ENCODE results near the gene FGD5.
"Not testable (repeated sequence)": the region's sequence is repeated elsewhere in the genome, so short reads cannot be mapped to it uniquely, and the experiment has no call there.

FGD5 gene

DNA sequence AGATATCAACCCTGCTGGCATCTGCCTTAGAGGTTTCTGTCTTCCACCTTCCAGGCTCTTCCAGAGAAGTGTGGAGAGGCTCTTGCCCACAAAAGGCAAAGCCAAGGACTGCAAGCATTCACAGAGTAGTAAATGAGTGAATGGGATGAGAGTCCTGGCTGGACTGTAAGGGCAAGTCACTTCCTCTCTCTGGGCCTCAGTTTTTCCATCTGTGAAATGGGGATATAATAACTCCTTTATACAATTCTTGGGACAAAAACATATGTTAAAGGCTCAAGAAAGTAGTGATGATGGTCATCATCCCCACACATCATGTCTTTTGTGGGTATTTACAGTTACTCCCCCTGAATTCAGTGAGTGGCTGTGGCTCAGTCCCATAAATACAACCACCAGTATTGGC is 10.7 kb upstream of the FGD5 start:
- DNase-seq: no peak

DNA sequence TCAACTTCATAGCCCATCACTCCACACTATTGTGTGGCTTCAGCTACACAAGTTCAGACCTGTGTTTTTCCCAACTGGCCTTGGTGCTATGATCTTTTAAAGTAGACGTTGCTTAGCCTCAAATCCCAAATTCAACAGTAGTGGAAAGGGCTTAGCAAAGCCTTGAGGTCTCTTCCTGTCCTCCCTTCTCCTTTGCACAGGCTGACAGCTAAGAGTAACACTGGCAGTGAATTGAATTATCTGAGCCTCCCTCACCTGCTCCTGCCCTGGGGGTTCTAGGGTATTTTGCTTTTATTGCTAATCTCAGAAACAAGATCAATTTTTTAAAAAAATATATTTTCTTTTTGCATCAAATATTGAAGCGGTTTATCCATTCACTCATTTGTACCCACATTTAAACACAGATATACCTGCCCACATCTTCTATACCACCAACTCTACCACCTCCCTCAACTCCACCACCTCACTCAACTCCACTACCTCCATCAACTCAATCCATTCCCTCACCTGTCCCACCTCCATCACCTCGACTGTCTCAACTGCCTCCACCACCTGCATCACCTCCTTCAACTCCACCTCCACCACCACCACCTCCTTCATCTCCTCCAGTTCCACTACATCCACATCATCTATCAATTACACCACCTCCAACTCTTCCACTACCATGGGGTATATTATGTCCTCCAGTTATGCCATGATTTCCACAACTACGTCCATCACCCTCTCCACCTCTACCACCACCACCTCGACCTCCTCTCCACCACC is 10.1 kb upstream of the FGD5 start:
- DNase-seq: no peak

DNA sequence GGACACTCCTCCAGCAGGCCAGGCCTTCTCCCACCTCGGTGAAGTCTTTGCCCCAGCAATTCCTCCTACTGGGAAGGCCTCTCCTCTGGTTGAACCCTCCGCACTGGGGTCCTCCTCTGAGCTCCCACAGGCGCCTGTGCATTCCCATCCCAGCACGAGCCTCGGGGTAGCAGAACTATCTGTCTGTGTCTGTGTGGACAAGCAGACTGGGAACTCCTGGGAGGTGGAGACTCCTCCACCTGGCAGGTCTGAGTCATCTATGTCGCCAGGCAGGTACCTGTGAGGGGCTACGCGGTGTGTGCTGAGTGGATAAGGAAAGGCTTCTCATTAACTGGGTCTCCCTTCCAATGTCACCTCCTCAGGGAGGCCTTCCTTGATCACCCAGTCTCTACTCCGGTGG is 9.2 kb upstream of the FGD5 start:
- DNase-seq: not testable (repeated sequence)

DNA sequence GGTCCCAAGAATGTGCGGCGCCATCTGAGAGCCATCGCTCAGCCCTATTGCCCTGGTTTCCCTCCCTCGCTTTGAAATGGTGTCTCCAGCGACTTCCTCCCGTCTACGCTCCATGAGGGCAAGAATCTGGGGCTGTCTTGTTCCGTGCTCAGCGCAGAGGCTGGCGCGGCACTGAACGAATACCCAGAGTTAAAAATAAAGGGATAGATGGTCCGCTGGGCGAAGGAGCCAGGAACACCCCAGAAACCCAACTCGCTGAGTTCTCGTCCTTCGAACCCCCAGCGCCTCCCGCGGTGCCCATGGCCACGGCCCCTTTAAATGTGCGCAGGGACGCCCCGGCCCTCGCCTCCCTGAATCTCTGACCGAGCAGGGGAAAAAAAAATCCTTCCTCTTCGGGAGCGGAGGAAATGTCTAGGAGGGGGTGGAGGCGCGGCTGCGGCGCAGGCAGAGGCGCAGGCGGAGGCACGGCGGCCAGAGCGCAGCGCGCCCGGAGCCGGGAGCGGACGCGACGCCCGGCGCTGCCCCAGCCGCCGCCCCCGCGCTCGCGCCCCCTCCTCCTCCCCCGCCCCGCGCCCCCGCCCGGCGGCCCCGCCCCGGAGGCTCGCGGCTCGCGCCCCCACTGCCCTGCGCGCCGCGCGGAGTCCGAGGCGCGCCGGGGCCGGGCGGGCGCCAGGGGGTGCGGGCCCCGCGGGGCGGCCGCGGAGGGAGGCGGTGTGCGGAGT is 8.5 kb upstream of the FGD5 start:
- no peak for DNase-seq

DNA sequence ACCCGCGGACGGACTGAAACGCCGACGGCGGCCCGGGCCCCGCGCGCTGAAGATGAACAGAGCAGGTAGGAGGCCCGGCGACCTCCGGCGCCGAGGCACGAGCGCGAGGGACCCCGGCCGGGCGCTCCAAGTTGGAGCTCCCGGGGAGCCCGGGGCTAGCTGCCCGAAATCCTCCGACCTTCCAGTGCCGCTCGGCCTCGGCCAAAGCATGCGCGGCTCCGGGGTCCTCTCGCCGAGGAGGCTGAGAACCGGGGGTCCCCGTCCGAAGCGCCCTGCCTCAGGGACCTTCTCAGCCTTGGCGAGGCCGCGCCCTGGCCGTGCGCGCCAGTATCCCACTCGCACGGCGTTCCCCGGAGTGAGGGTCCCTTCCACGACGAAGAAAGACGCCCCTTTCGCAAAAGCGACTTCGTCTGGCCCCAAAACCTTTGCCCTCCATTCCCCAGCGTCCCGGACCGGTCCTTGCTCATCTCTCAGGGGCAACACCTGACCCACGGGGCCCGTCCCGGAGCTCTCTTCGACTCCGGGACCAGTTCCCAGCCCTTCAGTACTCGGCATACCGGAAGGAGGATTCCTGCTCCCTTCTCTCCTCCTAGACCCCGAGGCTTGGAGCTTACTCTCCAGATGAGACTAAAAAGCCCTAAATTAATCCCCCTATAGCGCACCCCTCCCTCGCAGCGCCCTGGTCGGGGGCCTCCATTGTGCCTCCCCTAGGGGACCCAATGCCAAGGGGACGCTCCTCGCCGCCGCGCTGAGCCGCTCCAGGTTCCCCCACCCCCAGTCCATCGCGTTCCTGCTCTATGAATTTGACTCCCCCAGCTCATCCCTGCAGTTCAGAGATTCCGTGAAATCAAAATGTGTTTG is 7.7 kb upstream of the FGD5 start:
- no peak for DNase-seq

DNA sequence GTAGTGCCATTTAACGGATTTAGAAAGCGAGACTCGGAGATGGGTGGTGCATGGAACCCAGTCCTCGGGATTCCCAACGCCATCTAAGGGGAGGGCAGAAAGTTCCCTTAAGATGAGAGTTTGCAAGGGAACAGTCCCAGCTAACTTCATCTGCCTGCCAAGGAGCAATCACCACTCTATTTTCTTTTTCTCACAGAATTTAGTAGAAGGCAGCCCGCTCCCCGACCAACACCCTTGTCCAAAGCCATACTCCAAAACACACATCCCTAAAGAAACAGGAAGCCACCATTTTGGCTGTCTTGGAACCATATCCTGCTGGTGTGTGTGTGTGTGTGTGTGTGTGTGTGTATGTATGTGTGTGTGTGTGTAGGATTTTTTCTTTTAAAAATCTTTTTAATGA is 7.1 kb upstream of the FGD5 start:
- no peak for DNase-seq

DNA sequence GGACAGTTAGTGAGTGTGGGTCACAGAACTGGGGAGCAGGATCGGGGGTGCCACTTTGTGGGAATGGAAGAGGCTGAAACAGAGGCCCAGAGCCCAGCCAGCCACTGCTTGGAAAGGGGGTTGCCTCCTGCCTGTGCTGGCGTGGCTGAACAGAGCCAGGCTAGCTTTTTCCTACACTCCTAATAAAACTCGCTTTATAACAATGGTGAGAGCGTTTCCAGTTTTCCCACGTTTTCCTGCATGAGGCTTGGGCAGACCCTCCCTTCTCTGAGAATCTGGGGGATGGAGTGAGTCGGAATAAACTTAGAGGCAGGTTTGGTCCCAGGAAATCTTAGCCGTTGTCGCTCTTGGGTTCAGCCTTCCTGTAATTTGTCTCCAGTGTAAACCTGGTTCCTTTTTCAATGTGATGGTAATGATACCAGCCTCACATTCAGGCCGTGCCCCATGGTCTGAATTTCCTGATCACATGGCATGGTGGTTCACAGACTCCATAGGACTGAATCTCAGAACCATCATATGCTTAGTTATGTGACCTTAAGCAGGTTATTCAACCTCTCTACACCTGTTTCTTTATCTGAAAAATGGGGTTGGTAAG is 6.5 kb upstream of the FGD5 start:
- no peak for DNase-seq

DNA sequence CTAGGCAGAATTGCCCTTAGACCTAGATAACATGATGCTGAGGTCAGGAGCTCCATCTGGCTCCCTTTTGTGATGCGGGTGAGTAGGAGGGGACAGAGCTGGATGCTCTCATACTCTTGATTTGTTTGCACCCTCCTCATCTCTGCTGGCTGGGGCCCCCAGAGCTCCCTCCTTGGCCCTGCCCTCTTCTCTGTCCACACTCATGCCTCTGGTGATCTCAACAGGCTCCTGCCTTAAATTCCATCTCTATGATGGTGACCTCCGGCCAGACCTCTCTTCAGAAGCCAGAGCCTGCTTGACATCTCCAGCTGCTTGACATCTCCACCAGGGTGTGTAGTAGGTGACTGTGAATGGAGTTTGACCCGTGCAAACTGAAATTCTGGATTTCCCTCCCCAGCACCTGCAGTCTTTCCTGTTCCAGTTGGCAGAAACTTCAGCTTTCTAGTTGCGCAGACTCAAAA is 4.3 kb upstream of the FGD5 start:
- no peak for DNase-seq

DNA sequence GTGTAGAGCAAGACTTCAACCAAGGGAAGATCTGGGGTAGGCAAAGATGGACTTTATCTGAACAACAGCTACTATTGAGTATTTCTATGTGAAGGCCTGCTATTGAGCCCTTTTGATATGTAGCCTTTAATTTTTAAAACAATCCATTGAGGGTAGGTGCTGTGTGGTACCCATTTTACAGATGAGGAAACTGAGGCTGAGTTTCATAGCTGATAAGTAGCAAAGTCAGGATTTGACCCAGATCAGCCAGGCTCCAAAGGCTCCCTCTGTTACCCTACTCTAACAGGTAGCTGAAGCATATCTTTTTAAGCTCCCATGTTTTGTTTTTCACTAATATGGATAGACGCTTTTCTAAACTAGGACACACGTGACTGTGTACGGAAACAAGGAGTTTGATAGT is 2.4 kb upstream of the FGD5 start:
- no peak for DNase-seq

DNA sequence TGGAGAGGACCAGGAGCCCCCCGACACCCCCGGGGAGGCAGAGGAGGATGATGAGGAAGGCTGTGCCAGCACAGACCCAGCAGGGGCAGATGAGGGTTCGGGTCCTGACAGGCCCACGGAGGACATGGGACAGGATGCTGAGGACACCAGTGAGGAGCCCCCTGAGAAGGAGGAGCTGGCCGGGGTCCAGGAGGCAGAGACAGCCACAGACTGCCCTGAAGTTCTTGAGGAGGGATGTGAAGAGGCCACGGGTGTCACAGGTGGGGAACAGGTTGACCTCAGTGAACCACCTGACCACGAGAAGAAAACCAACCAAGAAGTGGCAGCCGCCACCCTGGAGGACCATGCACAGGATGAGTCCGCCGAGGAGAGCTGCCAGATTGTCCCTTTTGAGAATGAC is 909 bp downstream of the FGD5 start:
- DNase-seq: no peak

DNA sequence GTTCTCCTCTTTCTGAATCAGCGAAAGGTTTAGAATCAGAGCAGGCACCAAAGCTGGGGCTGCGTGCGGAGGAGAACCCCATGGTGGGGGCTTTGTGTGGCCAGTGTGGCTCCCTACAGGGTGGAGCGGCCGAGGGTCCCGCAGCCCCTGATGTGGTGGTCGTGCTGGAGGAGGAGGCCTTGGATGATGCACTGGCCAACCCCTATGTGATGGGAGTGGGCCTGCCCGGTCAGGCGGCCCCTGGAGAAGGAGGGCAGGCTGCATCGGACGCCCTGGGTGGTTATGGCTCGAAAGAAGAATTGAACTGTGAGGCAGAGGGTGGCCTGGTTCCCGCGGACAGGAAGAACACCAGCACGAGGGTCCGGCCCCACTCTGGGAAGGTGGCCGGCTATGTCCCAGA is 1.4 kb downstream of the FGD5 start:
- DNase-seq: no peak

DNA sequence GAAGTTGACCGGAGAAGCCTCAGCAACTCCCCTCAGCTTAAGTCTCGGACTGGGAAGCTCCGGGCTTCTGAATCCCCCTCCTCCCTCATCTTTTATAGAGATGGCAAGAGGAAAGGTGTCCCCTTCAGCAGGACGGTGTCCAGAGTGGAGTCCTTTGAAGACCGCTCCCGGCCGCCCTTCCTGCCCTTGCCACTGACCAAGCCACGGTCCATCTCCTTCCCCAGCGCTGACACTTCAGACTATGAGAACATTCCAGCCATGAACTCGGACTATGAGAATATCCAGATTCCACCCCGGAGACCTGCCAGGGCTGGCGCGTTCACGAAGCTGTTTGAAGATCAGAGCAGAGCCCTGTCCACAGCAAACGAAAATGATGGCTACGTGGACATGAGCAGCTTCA is 2.4 kb downstream of the FGD5 start:
- DNase-seq: no peak

DNA sequence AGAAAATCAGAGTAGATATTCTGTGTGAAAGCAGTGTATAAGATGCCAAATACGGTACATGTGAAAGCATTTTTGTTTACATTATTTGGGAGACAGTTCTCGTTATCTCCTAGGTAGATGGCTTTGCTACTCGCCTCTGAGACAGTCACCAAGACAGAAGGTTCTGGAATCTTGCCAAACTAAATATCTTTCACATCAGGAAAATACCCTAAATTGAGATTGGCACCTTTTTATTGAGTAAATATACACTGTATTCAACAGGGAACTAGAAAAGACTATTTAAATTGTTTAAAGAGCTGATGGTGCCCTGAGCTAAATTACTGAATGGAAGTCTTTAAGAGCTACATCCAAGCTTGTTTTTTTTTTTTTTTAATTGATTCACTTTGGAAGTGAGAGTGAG is 3.4 kb downstream of the FGD5 start:
- DNase-seq: no peak

DNA sequence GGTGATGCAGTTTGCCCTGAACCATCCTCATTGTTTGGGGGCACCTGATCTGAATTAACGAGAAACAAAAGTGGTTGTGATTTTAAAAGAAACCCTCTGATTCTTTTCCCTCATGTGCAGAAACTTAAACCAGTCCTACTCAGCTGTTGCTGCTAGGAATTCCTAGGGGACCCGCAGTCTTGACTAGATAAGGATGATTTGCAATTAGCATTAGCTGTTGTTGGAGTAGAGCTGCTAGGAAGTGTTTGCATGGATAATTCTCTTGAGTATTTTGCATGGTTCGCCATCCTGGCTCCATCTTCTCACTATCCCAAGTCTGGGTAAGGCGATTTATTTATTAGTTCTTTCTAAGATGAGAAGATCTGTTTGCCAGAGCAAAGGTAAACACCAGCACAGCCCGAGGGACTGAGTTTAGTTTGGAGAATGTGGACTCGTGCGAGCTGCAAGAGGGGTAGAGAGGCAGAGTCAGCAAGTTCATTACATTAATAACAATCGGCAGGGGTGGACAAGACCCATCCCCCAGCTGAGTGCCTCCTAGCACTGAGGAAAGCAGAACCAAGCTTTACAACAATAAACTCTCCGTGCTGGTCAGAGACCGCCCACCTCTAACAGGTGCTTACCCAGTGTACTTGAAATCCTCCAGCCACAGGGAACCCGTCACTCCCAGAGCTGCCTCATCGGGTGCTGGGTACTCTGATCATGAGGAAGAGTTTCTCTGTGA is 4.1 kb downstream of the FGD5 start:
- DNase-seq: no peak

DNA sequence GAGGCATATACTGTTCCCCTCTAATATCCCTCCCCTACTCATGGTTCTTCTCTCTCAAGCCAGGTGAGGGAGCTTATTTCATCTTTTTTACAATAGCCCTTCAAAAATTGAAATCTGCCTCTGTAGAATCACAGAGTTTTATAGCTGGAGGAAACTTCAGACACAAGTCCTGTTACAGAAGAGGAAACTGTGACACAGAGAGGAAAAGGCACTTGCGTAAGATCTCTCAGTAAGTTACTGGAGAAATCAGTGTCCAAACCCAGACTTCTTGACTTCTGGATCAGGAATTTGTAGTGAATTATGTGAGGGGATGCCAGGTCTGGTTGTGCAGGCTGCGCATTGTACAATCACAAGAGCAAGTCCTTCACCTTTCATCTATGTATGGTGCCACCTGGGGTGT is 4.6 kb downstream of the FGD5 start:
- DNase-seq: no peak

DNA sequence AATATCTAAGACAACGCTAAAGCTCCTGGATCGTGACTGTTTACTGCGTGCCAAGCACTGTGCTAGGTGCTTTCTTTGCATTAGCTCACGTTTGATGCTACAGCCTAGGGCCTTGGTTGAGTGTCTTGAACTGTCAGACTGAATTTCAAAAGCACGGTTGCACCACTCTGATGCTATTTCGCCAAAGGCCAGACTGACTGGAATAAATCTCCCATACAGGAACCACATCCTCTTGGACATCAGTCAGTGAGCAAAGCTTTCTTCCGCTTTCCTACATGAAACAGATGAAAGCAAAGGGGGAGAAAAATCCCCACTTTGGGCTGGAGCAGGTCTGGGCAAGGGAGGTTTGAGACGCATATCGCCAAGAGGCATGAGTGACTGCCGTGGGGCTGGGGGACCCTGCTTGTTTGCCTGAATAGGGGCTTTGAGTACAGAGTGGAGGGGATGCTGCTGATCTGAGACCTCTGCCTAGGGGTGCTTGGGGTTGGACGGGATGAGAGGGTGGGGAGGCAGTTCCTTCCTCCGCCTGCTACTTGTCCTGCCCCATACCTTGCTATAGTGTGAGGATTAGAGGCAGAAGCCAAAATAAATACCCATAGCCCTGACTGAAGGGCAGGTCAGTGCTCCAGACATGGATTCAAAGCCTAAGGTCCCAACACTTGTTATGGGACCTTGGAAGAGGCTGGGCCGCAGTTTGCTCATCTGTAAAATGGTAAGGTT is 5.3 kb downstream of the FGD5 start:
- DNase-seq: no peak

DNA sequence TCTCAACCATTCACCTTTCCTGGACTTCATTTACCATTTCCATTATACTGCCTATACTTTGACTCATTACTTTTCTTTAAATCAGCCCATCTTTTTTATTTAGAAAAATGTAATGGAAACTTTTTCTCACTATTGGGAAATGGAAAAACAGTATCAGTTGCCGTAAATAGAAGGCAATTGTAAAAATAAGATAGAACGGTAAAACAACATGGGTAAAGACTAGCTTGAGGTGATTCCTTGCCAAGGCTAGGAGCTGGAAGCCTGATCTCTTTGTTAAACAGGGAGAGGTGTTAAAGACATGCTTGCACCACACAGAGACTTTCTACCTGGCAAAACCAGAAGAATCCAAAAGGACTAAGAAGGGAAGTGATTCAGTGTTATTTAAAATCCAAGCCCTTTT is 5.9 kb downstream of the FGD5 start:
- no peak for DNase-seq

DNA sequence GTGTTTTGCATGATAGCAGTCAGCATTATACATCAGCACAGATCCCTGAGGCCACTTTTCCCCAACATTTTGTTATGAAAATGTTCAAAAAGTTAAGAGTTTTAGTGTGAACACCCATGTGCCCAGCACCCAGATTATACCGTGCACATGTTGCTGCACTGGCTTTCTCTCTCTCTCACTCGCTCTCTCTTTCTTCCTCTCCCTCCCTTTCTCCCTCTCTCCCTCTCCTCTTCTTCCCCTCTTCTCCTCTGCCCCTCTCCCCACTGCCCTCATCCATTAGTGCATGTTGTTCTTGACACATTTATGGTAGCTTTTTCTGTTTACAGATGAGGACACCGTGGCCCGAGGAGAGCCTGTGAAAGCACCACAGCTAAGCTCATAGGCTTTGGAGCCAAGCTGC is 7.3 kb downstream of the FGD5 start:
- no peak for DNase-seq

DNA sequence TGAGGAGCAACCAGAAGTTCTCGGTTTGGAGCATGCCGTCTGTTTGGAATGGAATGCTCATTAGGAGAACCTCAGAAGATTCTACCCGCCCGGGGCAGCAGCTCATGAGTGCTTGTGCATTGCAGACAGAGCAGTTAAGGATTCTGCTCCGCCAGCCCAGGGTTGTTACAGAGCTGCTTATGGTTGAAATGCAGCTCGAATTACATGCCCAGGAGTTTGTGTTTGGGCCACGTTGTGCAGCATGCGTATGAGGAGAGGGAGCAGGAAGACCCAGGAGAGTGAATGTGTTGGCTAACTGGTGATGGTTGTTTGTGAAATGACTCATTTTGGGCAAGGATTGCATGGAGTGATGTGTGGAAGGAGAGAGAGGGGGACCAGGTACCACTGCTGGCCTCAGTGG is 9.0 kb downstream of the FGD5 start:
- no peak for DNase-seq

DNA sequence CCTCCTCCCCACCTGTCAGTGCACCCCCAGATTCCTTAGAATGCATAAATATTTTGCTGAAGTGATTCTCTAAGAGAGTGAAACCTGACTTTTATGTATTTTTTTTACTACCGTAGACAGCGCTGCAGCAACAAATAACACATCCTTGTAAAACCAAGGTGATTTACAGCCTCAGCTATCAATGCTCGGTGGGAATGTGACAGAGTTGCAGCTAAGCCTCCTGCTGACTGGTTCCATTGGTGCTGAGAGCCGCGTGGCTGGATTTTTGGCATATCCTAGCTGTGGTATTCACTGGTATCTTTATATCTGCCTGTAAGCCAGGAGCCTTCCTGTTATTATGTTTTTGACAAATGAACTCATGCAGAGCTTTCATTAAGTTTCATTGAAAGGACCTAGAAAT is 11.0 kb downstream of the FGD5 start:
- DNase-seq: no peak

DNA sequence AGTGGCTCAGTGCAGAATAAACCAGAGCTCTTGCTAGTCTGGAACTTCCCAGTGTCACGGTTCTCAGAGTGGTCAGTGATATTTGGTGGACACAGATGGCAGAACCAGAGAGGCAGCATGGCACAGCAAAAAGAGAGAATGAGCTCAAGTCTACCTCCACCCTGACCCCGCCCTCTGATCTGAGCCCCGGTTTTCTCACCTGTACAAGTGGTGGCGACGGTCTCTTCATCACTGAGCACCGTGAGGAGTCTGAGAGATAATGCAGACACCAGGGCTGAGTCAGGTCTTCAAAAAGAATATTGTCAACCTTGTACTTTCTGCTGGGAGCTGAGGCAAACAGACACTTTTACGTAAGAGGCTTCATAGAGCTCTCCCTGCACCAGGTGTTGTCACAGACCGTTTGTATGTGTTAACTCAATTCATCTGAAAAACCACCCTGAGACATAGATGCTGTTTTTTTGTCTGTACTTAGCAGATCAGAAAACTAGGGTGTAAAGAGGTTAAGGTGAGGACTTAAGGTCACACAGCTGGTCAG is 13.2 kb downstream of the FGD5 start:
- DNase-seq: no peak
